ENCODE data around the gene LRRC2. TPM values are rescaled to one million over a fixed set of nuclear protein-coding genes. Genes with fewer than 3 reads are reported as not detected.

Gene LRRC2
- total RNA-seq, 3 donors from 2014 or later: 1.5 to 13.8 (median 2.0) TPM

DNA sequence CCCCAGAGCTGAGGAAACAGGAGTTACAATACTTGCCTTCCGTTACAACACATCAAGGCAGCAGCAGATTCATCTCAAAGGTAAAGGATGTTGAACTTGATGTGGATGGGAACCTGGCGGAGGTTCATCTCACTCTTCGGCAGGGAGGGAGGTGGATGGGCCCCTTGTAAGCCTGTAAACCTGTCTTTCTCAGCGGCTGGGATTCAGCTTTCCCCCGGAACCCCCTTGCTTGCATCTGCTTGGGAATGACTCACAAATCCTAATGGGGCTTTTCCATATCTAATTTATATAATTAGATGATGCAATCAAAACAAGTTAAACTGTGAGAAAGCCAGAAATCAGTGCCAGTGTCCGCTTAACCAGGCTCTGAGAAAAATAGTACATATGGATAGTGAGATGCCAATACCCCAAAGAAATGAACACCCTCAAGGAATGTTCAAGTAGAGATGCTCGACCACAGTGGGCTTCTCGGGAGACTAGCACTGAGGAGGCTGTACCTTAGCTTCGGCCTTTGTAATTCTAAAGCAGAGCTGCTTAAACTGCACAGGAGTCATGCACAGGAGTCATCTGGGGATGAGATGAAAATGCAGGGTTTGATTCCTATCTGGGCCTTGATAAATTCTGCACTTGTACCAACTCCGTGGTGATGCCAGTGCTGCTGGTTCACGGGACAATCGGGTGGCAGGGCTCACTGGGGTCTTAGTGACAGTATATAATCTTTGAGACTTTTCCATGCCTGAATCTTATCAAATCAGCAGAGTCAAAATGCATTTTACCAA lies 44.0 kb upstream of the LRRC2 start:
- H3K4me1 ChIP-seq: no peaks in the 10 kb centered on the region
- no peak for DNase-seq (ENCODE audit: low spot score in 2 of 2)
- no peaks in the 10 kb centered on the region for H3K36me3 ChIP-seq
- intact Hi-C loops (cut with DNase I; ENCODE audit: low total_unique reads): no loop called here
- no peak overlapping the region for H3K4me3 ChIP-seq
- H3K27me3 ChIP-seq: no peaks in the 10 kb centered on the region
- H3K9me3 ChIP-seq: no peaks in the 10 kb centered on the region
- TF ChIP-seq POLR2A (IDR thresholded peaks at IDR 0.05) (no peak), POLR2AphosphoS5 (IDR thresholded peaks at IDR 0.05) (no peak)
- TF ChIP-seq, protein P1, sequence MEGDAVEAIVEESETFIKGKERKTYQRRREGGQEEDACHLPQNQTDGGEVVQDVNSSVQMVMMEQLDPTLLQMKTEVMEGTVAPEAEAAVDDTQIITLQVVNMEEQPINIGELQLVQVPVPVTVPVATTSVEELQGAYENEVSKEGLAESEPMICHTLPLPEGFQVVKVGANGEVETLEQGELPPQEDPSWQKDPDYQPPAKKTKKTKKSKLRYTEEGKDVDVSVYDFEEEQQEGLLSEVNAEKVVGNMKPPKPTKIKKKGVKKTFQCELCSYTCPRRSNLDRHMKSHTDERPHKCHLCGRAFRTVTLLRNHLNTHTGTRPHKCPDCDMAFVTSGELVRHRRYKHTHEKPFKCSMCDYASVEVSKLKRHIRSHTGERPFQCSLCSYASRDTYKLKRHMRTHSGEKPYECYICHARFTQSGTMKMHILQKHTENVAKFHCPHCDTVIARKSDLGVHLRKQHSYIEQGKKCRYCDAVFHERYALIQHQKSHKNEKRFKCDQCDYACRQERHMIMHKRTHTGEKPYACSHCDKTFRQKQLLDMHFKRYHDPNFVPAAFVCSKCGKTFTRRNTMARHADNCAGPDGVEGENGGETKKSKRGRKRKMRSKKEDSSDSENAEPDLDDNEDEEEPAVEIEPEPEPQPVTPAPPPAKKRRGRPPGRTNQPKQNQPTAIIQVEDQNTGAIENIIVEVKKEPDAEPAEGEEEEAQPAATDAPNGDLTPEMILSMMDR (IDR thresholded peaks at IDR 0.05): no peak
- H3K27ac ChIP-seq: no peak overlapping the region

DNA sequence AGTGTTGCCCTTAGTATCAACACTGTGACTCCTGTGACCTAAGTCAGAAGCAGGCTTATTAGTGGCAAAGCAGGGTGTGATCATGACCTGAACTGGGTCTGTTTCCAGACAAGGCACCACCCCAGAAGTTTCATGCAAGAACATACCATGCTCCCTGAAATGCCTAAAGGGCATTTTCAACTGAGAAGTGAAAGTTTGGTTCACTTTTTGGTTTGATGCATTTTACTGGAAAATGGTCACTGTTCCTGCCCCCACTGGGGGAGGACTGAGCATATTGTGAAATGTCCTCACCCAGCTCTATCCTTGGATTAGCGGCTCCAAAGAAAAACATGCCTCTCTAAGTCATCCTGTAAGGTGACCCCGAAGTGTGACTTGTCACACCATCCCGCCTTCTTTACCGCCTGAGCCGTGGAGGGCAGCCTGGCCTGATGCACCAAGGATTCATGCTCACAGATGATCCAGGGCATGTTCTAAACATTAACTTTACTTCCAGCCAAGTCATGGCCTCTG lies 43.2 kb upstream of the LRRC2 start:
- TF ChIP-seq, protein P1 (IDR thresholded peaks at IDR 0.05): no peak
- no peak for TF ChIP-seq POLR2AphosphoS5 (IDR thresholded peaks at IDR 0.05)
- Histone ChIP-seq H3K36me3 (no peaks in the 10 kb centered on the region), H3K27ac (no peak overlapping the region), H3K4me3 (no peak overlapping the region), H3K9me3 (no peaks in the 10 kb centered on the region), H3K27me3 (no peaks in the 10 kb centered on the region), H3K4me1 (no peaks in the 10 kb centered on the region)
- no peak for DNase-seq (ENCODE audit: low spot score in 2 of 2)
- intact Hi-C loops (cut with DNase I; ENCODE audit: low total_unique reads): no loop called here

DNA sequence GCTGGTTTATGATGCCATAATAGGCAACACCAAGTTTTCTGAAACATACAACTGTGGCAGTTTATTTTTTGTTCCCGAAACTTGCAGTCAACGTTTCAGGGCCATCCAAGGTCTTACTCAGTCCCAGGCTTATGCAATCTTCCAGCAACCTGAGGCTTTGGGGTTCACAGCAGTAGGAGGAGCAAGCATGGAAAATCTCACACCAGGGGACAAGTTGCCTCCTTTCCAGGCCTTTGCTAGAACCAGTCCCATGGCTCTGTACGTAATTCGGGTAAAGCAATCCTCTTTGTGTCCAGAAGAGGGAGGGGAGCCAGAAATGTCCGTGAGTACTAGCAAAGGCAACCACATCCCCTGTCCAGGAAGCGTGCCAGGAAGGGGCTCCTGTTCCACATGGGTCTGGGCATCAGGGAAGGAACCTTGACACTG lies 41.5 kb upstream of the LRRC2 start:
- H3K4me3 ChIP-seq: no peak overlapping the region
- no peaks in the 10 kb centered on the region for H3K4me1 ChIP-seq
- H3K9me3 ChIP-seq: no peaks in the 10 kb centered on the region
- intact Hi-C loops (cut with DNase I; ENCODE audit: low total_unique reads): no loop called here
- TF ChIP-seq, protein P1 (IDR thresholded peaks at IDR 0.05): no peak
- TF ChIP-seq POLR2A (IDR thresholded peaks at IDR 0.05) (no peak), POLR2AphosphoS5 (IDR thresholded peaks at IDR 0.05) (no peak)
- no peak overlapping the region for H3K27ac ChIP-seq
- H3K36me3 ChIP-seq: no peaks in the 10 kb centered on the region
- no peaks in the 10 kb centered on the region for H3K27me3 ChIP-seq
- no peak for DNase-seq (ENCODE audit: low spot score in 2 of 2)

DNA sequence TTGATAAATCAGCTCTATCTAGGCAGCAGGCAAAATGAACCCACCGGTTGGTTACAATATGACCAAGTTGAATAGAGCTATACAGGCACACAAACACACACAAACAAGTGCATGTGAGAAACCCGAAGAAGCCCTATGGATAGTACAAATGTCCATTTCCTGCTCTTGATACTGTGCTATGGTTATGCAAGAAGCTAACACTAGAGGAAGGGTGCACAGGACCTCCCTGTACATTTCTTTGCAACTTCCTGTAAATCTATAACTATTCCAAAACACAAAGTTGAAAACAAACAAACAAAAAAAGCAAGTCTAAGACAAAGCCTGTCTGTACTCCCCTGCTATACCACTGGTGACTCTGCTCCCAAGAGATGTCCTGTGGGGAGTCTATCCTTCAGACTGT lies 38.0 kb upstream of the LRRC2 start:
- intact Hi-C loops (cut with DNase I; ENCODE audit: low total_unique reads): no loop called here
- Histone ChIP-seq H3K9me3 (no peaks in the 10 kb centered on the region), H3K27me3 (no peaks in the 10 kb centered on the region), H3K4me3 (no peak overlapping the region), H3K36me3 (no peaks in the 10 kb centered on the region), H3K27ac (no peak overlapping the region), H3K4me1 (no peaks in the 10 kb centered on the region)
- TF ChIP-seq POLR2A (IDR thresholded peaks at IDR 0.05): no peak
- TF ChIP-seq POLR2AphosphoS5 (IDR thresholded peaks at IDR 0.05): no peak
- TF ChIP-seq, protein P1 (IDR thresholded peaks at IDR 0.05): no peak
- no peak for DNase-seq (ENCODE audit: low spot score in 2 of 2)

DNA sequence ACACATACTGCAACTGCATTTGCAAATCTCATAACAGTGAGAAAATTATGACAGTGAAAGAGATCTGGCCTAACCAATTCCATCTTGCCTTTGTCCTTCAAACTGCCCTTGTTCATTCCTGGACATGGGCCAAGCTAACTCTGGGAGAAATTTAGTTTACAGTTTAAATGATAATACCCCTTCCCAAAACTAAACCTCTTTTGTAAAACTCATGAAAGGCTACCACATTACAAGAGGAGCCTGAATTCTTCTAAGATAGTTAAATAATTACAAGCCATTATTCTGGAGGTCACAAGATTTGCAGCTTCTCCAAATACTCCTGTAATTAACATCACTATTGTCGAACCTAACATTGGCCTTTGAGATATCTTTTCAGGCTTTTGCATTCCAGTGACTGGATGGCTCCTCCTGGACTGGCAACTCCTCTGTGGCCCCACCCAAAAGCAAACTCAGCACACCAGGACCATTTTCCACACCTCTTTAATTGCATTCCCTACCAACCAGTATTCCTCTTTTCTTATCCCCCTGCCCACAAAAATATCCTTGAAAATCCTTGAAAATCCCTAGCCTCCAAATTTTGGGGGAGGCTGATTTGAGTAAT lies 37.4 kb upstream of the LRRC2 start:
- intact Hi-C loops (cut with DNase I; ENCODE audit: low total_unique reads): no loop called here
- DNase-seq (ENCODE audit: low spot score in 2 of 2): no peak
- Histone ChIP-seq H3K4me1 (no peaks in the 10 kb centered on the region), H3K4me3 (no peak overlapping the region), H3K27ac (no peak overlapping the region), H3K36me3 (no peaks in the 10 kb centered on the region), H3K27me3 (no peaks in the 10 kb centered on the region), H3K9me3 (no peaks in the 10 kb centered on the region)
- TF ChIP-seq POLR2A (IDR thresholded peaks at IDR 0.05) (no peak), POLR2AphosphoS5 (IDR thresholded peaks at IDR 0.05) (no peak)
- TF ChIP-seq, protein P1 (IDR thresholded peaks at IDR 0.05): no peak

Measured in breast epithelium (tissue), 4 donors.